KG1 (cell line): ENCODE results near the gene STK17A.
"Not testable (repeated sequence)": the region's sequence is repeated elsewhere in the genome, so short reads cannot be mapped to it uniquely, and the experiment has no call there.

Source experiments
- DNase-seq: peaks from one replicate; lab custom pipeline; 2025; lab: John Stamatoyannopoulos, UW

Gene STK17A

GRCh38 chr7:43658718-43659548, 76.0 kb downstream of the STK17A start:
- no peak for DNase-seq

- DNase-seq: no peak
Observed at GRCh38 chr7:43659549-43659896, 76.6 kb downstream of the STK17A start.

GRCh38 chr7:43660141-43660540, 77.2 kb downstream of the STK17A start:
- DNase-seq: no peak

- DNase-seq: no peak
Observed at GRCh38 chr7:43664681-43665080, 81.8 kb downstream of the STK17A start.

GRCh38 chr7:43666938-43667337, 84.0 kb downstream of the STK17A start:
- DNase-seq: no peak

- no peak for DNase-seq
Observed at GRCh38 chr7:43668035-43668434, 85.1 kb downstream of the STK17A start.

- no peak for DNase-seq
Observed at GRCh38 chr7:43669286-43670081, 86.6 kb downstream of the STK17A start.

- DNase-seq: no peak
Observed at GRCh38 chr7:43671521-43671920, 88.6 kb downstream of the STK17A start.

GRCh38 chr7:43673243-43673976, 90.5 kb downstream of the STK17A start:
- not testable (repeated sequence) for DNase-seq

GRCh38 chr7:43674559-43675436, 91.9 kb downstream of the STK17A start:
- DNase-seq: no peak
